Neuronal stem cell (in vitro differentiated cells): Measurements from ENCODE around the gene PIK3R4.

Experiments
- DNase-seq: peaks from one replicate; pipeline ENCODE4 v3.0.0-alpha.2; 2013; ENCODE audit warnings: low spot score
- H2AFZ ChIP-seq: one replicate; pipeline ENCODE4 v1.6.1; 2013; ENCODE audit warnings: mild to moderate bottlenecking, low read length, inconsistent platforms
- H2AK5ac ChIP-seq: 2 replicates; pipeline ENCODE4 v1.6.1; 2013; ENCODE audit warnings: low read depth, mild to moderate bottlenecking, inconsistent platforms, low read length, moderate library complexity, mixed read lengths
- H2BK120ac ChIP-seq: 2 replicates; pipeline ENCODE4 v1.6.1; 2013; ENCODE audit warnings: low read depth, mild to moderate bottlenecking, inconsistent platforms, low read length, moderate library complexity, mixed read lengths
- H2BK12ac ChIP-seq: one replicate; pipeline ENCODE4 v1.6.1; 2013; ENCODE audit warnings: low read length, inconsistent platforms
- H2BK15ac ChIP-seq: 2 replicates; pipeline ENCODE4 v1.6.1; 2013; ENCODE audit warnings: mild to moderate bottlenecking, low read length, inconsistent platforms, mixed read lengths
- H2BK5ac ChIP-seq: one replicate; pipeline ENCODE4 v1.6.1; 2013; ENCODE audit warnings: inconsistent platforms, mild to moderate bottlenecking, low read length, moderate library complexity
- H3K14ac ChIP-seq: one replicate; pipeline ENCODE4 v1.6.1; 2013; ENCODE audit warnings: low read length, inconsistent platforms
- H3K18ac ChIP-seq: 2 replicates; pipeline ENCODE4 v1.6.1; 2013; ENCODE audit warnings: low read length, inconsistent platforms
- H3K23ac ChIP-seq: 2 replicates; pipeline ENCODE4 v1.6.1; 2013; ENCODE audit warnings: low read depth, mild to moderate bottlenecking, mixed read lengths, low read length, inconsistent platforms; ENCODE audit not compliant: poor library complexity
- H3K27ac ChIP-seq: replicated peaks from 3 replicates; pipeline ENCODE4 v1.5.1; 2013; ENCODE audit warnings: low read length, inconsistent platforms
- H3K27me3 ChIP-seq, 3 experiments: 2 replicates each; pipeline ENCODE4 v1.6.1; 2013; ENCODE audit warnings: low read length in 3 of 3, mild to moderate bottlenecking in 2 of 3, inconsistent platforms in 1 of 3, low read depth in 1 of 3, mixed read lengths in 1 of 3, moderate library complexity in 1 of 3; ENCODE audit not compliant: control insufficient read depth in 3 of 3, insufficient read depth in 3 of 3
- H3K36me3 ChIP-seq, 2 donors: replicated peaks in 1 of 2; 2 replicates each; pipeline ENCODE4 v1.6.1; 2013; ENCODE audit warnings: low read length in 2 of 2; ENCODE audit not compliant: control insufficient read depth in 2 of 2, insufficient read depth in 2 of 2
- H3K4ac ChIP-seq: 2 replicates; pipeline ENCODE4 v1.6.1; 2013; ENCODE audit warnings: inconsistent platforms, mild to moderate bottlenecking, low read length, moderate library complexity
- H3K4me1 ChIP-seq, 2 donors: 1 replicate in 1 of 2; 2 replicates in 1 of 2; pipeline ENCODE4 v1.6.1; 2013; ENCODE audit warnings: low read length in 2 of 2, low read depth in 1 of 2; ENCODE audit not compliant: control insufficient read depth in 2 of 2, insufficient read depth in 1 of 2
- H3K4me2 ChIP-seq: one replicate; pipeline ENCODE4 v1.6.1; 2013; ENCODE audit warnings: mild to moderate bottlenecking, low read length, inconsistent platforms; ENCODE audit not compliant: insufficient read depth, poor library complexity, severe bottlenecking
- H3K4me3 ChIP-seq, 2 donors: 2 replicates each; pipeline ENCODE4 v1.5.1; 2013; ENCODE audit warnings: low read length in 2 of 2, mild to moderate bottlenecking in 2 of 2, inconsistent platforms in 1 of 2, moderate library complexity in 1 of 2
- H3K79me1 ChIP-seq: one replicate; pipeline ENCODE4 v1.6.1; 2013; ENCODE audit warnings: low read depth, mild to moderate bottlenecking, inconsistent platforms, low read length, moderate library complexity
- H3K9ac ChIP-seq: one replicate; pipeline ENCODE4 v1.6.1; 2013; ENCODE audit warnings: mild to moderate bottlenecking, low read depth, low read length, inconsistent platforms; ENCODE audit not compliant: poor library complexity
- H3K9me3 ChIP-seq, 2 donors: replicated peaks in 1 of 2; 2 replicates each; pipeline versions ENCODE3 to v1.6.1; 2013; ENCODE audit warnings: low read length in 2 of 2, mild to moderate bottlenecking in 2 of 2, inconsistent platforms in 1 of 2, low read depth in 1 of 2, mixed read lengths in 1 of 2, moderate library complexity in 1 of 2; ENCODE audit not compliant: control insufficient read depth in 2 of 2, insufficient read depth in 1 of 2
- H4K8ac ChIP-seq: one replicate; pipeline ENCODE4 v1.6.1; 2013; ENCODE audit warnings: low read depth, mild to moderate bottlenecking, inconsistent platforms, low read length, moderate library complexity
- H4K91ac ChIP-seq: one replicate; pipeline ENCODE4 v1.6.1; 2013; ENCODE audit warnings: low read length, low read depth, mild to moderate bottlenecking, inconsistent platforms; ENCODE audit not compliant: poor library complexity
- WGBS, 2 donors: extraction: QIAGEN DNeasy Blood & Tissue Kit; methylation state at CpG; one replicate each; pipeline ENCODE4 v1.1.7; 2013; ENCODE audit warnings: missing lambda C conversion rate in 2 of 2, mixed read lengths in 1 of 2; ENCODE audit not compliant: insufficient read length in 2 of 2, insufficient replicate concordance in 1 of 2; ENCODE audit errors: extremely low coverage in 2 of 2; 5-methylcytosine and 5-hydroxymethylcytosine counted together

Gene PIK3R4

GRCh38 chr3:130712718-130713423 is 33.8 kb downstream of the PIK3R4 start:
- Histone ChIP-seq H2AK5ac (no peak overlapping the region), H2BK120ac (no peak overlapping the region), H3K27me3 (no peaks in the 10 kb centered on the region), H3K14ac (no peak overlapping the region), H2BK5ac (no peak overlapping the region), H4K91ac (no peak overlapping the region), H3K9me3 (no peaks in the 10 kb centered on the region), H3K9ac (no peak overlapping the region), H3K18ac (no peak overlapping the region), H2AFZ (no peak overlapping the region), H3K4me2 (no peak overlapping the region), H3K27ac (no peak overlapping the region), H3K4me3 (no peak overlapping the region), H3K36me3 (peaks cover 0 to 69% of the 10 kb centered on the region in 2 donors), H3K4ac (no peak overlapping the region), H4K8ac (no peak overlapping the region), H2BK15ac (no peak overlapping the region), H2BK12ac (no peak overlapping the region), H3K23ac (no peak overlapping the region), H3K4me1 (no peaks in the 10 kb centered on the region), H3K79me1 (no peaks in the 10 kb centered on the region)
- WGBS, 2 donors = no CpG with 5 or more reads among the region's 3 CpGs
- DNase-seq = no peak

GRCh38 chr3:130711565-130712324 is 34.9 kb downstream of the PIK3R4 start:
- no CpG with 5 or more reads among the region's 4 CpGs for WGBS, 2 donors
- no peak overlapping the region for H3K23ac ChIP-seq
- no peak overlapping the region for H4K8ac ChIP-seq
- peaks cover 1 to 69% of the 10 kb centered on the region in 2 donors for H3K36me3 ChIP-seq
- no peaks in the 10 kb centered on the region for H3K4me1 ChIP-seq
- no peak overlapping the region for H4K91ac ChIP-seq
- H3K79me1 ChIP-seq = no peaks in the 10 kb centered on the region
- H3K4ac ChIP-seq = no peak overlapping the region
- H2AK5ac ChIP-seq = no peak overlapping the region
- H2BK15ac ChIP-seq = no peak overlapping the region
- no peak for DNase-seq
- H3K4me2 ChIP-seq = no peak overlapping the region
- no peak overlapping the region for H3K14ac ChIP-seq
- no peak overlapping the region for H3K18ac ChIP-seq
- no peaks in the 10 kb centered on the region for H3K27me3 ChIP-seq
- H2BK120ac ChIP-seq = no peak overlapping the region
- H2BK12ac ChIP-seq = no peak overlapping the region
- H3K4me3 ChIP-seq = no peak overlapping the region
- H2BK5ac ChIP-seq = no peak overlapping the region
- H3K9me3 ChIP-seq = peaks cover 0 to 1% of the 10 kb centered on the region in 2 donors
- no peak overlapping the region for H3K9ac ChIP-seq
- H3K27ac ChIP-seq = no peak overlapping the region
- H2AFZ ChIP-seq = no peak overlapping the region

DNA sequence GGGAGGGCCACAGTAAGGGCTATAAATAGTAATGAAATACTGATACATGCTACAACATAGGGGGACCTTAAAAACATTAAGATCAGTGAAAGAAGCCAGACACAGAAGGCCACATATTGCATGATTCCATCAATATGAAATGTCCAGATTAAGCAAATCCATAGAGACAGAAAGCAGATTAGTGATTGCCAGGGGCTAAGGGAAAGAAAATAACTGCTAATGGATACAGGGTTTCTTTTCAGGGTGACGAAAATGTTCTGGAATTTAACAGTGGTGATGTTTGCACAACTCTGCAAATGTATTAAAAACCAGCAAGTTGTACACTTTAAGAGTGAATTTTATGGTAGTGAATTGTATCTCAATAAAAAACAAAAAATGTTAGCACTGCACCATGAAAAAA is 37.0 kb downstream of the PIK3R4 start:
- Histone ChIP-seq H2AK5ac (no peak overlapping the region), H3K27ac (no peak overlapping the region), H3K4me1 (no peaks in the 10 kb centered on the region), H2BK5ac (no peak overlapping the region), H2BK15ac (no peak overlapping the region), H3K23ac (no peak overlapping the region), H3K36me3 (peaks cover 1 to 69% of the 10 kb centered on the region in 2 donors), H3K18ac (no peak overlapping the region), H3K4ac (no peak overlapping the region), H2AFZ (no peak overlapping the region), H3K14ac (no peak overlapping the region), H3K9ac (no peak overlapping the region), H4K91ac (no peak overlapping the region), H3K79me1 (no peaks in the 10 kb centered on the region), H3K4me2 (no peak overlapping the region), H3K27me3 (no peaks in the 10 kb centered on the region), H3K9me3 (peaks cover 0 to 1% of the 10 kb centered on the region in 2 donors), H4K8ac (no peak overlapping the region), H2BK120ac (no peak overlapping the region), H2BK12ac (no peak overlapping the region), H3K4me3 (no peak overlapping the region)
- no CpG with 5 or more reads among the region's 1 CpG for WGBS, 2 donors
- DNase-seq = no peak

GRCh38 chr3:130707902-130708601 is 38.6 kb downstream of the PIK3R4 start:
- Histone ChIP-seq H2AK5ac (no peak overlapping the region), H3K4me3 (no peak overlapping the region), H4K8ac (no peak overlapping the region), H3K9ac (no peak overlapping the region), H3K4me1 (no peaks in the 10 kb centered on the region), H4K91ac (no peak overlapping the region), H2BK5ac (no peak overlapping the region), H3K9me3 (peaks cover 0 to 1% of the 10 kb centered on the region in 2 donors), H2BK15ac (no peak overlapping the region), H2BK120ac (no peak overlapping the region), H3K4me2 (no peak overlapping the region), H2AFZ (no peak overlapping the region), H2BK12ac (no peak overlapping the region), H3K18ac (no peak overlapping the region), H3K27ac (no peak overlapping the region), H3K14ac (no peak overlapping the region), H3K23ac (no peak overlapping the region), H3K27me3 (no peaks in the 10 kb centered on the region), H3K36me3 (peaks cover 3 to 70% of the 10 kb centered on the region in 2 donors), H3K4ac (no peak overlapping the region), H3K79me1 (no peaks in the 10 kb centered on the region)
- DNase-seq = no peak
- WGBS, 2 donors = no CpG with 5 or more reads among the region's 3 CpGs
